HG03565 (cell line): ENCODE measurements around the gene TMEM53.
"Not testable (repeated sequence)": the region's sequence is repeated elsewhere in the genome, so short reads cannot be mapped to it uniquely, and the experiment has no call there.

ENCODE experiments used
- ATAC-seq: cut with Tn5 transposase; IDR thresholded peaks from one replicate; pipeline ENCODE4 v1.9.1; 2021; ENCODE audit warnings: mild to moderate bottlenecking, moderate library complexity; ENCODE audit not compliant: unreplicated experiment

TMEM53 gene

GRCh38 chr1:44673675-44674112 lies 587 bp downstream of the TMEM53 start:
- no peak for ATAC-seq

GRCh38 chr1:44672961-44673674 lies 1.2 kb downstream of the TMEM53 start:
- ATAC-seq: no peak

- ATAC-seq: no peak
Measured at GRCh38 chr1:44672254-44672955, 1.9 kb downstream of the TMEM53 start.

GRCh38 chr1:44670751-44671640 lies 3.3 kb downstream of the TMEM53 start:
- ATAC-seq: no peak

- ATAC-seq: not testable (repeated sequence)
Measured at GRCh38 chr1:44666719-44667118, 7.6 kb downstream of the TMEM53 start.

- no peak for ATAC-seq
Measured at GRCh38 chr1:44664730-44665370, 9.4 kb downstream of the TMEM53 start.

- no peak for ATAC-seq
Measured at GRCh38 chr1:44663417-44663816, 10.9 kb downstream of the TMEM53 start.

- no peak for ATAC-seq
Measured at GRCh38 chr1:44662683-44663030, 11.6 kb downstream of the TMEM53 start.

GRCh38 chr1:44661781-44662682 lies 12.2 kb downstream of the TMEM53 start:
- no peak for ATAC-seq

- ATAC-seq: no peak
Measured at GRCh38 chr1:44660176-44660575, 14.1 kb downstream of the TMEM53 start.

GRCh38 chr1:44659566-44659965 lies 14.7 kb downstream of the TMEM53 start:
- ATAC-seq: no peak

GRCh38 chr1:44655609-44656008 lies 18.7 kb downstream of the TMEM53 start:
- no peak for ATAC-seq

GRCh38 chr1:44654621-44655187 lies 19.6 kb downstream of the TMEM53 start:
- ATAC-seq: no peak

GRCh38 chr1:44653107-44653964 lies 20.9 kb downstream of the TMEM53 start:
- no peak for ATAC-seq

GRCh38 chr1:44652445-44653106 lies 21.7 kb downstream of the TMEM53 start:
- ATAC-seq: no peak

- no peak for ATAC-seq
Measured at GRCh38 chr1:44651069-44651468, 23.2 kb downstream of the TMEM53 start.

GRCh38 chr1:44650159-44650831 lies 24.0 kb downstream of the TMEM53 start:
- ATAC-seq: no peak

- no peak for ATAC-seq
Measured at GRCh38 chr1:44649788-44650158, 24.5 kb downstream of the TMEM53 start.
